ENCODE measurements around the gene ATP6V0A1.
A peak's percentile ranks its signal among the peaks of the same experiment; 100 is the strongest.
"Not testable (repeated sequence)": the region's sequence is repeated elsewhere in the genome, so short reads cannot be mapped to it uniquely, and the experiment has no call there.

Gene ATP6V0A1

DNA sequence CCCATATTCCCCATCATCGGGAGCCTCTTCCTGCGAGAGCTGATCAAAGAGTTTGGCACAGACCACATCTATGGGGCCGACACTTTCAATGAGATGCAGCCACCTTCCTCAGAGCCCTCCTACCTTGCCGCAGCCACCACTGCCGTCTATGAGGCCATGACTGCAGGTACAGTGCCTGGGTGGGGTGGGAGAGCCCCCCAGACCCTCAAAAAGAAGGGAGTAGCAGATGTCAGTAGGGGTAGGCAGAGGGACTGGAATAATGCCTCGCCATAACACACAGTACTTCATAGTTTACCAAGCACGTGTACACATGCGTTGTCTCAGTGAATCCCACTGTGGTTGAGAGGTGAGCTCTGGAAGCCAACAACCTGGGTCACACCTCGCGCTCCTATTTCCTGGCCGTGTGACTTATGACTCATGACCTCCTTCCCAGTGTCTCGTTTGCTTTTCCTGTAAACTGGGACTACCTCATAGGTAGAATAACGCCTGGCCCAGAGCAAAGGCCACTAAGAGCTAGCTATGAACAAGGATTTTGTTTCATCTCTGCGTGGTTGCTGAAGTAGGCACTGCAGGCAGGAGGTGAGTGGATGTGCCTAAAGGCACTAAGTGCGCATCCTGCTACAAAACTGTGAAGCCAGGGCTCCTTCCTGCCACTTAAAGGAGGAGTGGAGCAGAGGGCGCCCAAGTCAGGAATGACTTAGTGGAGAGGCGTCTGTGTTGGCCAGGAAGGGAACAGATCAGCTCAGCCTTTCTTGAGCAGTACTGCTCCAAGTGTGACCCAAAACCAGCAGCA, 82.6 kb downstream of the ATP6V0A1 start:
- no peak for DNase-seq (ENCODE audit: low read depth)

DNA sequence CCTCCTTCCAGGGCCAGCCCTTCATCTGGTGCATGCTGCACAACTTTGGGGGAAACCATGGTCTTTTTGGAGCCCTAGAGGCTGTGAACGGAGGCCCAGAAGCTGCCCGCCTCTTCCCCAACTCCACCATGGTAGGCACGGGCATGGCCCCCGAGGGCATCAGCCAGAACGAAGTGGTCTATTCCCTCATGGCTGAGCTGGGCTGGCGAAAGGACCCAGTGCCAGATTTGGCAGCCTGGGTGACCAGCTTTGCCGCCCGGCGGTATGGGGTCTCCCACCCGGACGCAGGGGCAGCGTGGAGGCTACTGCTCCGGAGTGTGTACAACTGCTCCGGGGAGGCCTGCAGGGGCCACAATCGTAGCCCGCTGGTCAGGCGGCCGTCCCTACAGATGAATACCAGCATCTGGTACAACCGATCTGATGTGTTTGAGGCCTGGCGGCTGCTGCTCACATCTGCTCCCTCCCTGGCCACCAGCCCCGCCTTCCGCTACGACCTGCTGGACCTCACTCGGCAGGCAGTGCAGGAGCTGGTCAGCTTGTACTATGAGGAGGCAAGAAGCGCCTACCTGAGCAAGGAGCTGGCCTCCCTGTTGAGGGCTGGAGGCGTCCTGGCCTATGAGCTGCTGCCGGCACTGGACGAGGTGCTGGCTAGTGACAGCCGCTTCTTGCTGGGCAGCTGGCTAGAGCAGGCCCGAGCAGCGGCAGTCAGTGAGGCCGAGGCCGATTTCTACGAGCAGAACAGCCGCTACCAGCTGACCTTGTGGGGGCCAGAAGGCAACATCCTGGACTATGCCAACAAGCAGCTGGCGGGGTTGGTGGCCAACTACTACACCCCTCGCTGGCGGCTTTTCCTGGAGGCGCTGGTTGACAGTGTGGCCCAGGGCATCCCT, 84.8 kb downstream of the ATP6V0A1 start:
- no peak for DNase-seq (ENCODE audit: low read depth)

DNA sequence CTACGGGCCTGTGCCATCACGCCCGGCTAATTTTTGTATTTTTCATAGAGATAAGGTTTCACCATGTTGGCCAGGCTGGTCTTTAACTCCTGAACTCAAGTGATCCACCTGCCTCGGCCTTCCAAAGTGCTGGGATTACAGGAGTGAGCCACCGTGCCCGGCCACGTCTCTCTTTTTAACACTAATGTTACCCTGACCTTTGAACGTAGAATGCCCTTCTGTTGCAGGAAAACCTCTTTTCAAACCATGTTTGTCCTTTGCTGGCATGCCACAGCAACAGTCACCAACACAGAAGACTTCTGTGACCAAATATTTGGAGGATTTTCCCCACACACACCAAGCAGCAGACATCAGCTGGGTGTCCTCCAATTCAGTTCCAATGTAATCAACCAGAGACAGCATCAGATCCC, 86.2 kb downstream of the ATP6V0A1 start:
- no peak for DNase-seq (ENCODE audit: low read depth)

DNA sequence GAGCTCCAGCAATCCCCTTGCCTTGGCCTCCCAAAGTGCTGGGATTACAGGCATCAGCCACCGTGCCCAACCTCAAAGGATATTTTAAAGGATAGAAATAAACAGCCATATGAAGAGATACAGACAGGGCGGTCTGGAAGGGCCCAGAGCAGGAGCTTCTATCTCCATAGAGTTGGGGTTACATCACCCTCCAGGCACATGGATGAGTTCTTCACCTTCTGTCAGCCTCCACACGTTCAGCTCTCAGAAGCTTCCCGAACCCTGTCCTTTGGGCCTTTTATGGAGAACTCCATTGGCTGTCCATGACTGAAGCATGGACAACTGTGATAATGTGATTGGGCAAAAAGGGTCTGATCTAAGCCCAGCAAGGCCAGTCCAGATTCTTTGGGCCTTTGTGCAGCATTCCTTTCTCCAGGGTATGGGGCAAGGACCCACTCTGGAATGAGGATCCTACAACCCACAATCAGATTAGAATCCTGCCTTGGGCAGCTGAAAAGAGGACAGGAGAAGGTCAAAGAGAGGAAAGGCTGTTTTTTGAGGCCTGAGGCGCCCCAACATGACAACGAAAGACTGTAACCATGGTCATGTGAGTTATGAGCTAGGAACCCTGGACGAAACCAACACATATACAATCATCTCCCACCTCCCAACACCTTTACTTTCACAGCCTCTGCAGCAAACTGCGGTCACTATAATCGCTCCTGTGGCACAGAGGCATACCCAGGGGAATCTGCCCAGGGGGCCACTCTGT, 87.3 kb downstream of the ATP6V0A1 start:
- not testable (repeated sequence) for DNase-seq (ENCODE audit: low read depth)

DNA sequence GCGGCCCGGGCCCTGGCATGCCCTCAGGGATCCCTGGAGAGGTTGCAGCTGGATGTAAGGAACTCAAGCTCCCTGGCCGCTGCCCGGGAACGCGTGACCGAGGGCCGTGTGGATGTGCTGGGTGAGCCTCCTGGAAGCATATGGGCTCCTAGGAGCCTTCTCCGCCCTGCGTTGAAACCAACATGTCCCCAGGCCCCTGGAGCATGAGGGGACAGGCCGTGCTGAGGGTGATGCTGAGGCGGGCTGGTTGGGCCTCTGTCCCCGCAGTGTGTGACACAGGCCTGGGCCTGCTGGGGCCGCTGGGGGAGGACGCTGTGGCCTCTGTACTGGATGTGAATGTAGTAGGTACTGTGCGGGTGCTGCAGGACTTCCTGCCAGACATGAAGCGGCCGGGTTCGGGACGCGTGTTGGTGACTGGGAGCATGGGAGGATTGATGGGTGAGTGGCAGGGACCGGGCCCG, 88.4 kb downstream of the ATP6V0A1 start:
- no peak for DNase-seq (ENCODE audit: low read depth)

DNA sequence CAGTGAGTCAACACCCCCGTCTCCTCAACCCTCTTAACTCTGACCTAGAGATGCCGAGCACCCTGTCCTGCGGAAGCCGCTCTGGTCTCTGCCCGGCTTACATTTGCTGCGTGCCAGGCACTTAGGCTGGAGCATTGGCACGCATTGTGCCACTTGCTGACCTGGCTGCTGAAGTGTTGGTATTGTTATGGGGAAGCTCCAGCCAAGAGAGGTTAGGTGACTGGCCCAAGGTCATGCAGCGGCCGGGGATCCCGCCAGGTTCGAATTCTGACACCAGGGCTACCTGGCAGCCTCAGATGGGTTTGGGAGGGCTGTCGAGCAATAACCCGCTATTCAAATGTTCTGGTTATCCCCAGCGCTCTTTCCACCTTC, 89.0 kb downstream of the ATP6V0A1 start:
- no peak for DNase-seq (ENCODE audit: low read depth)

DNA sequence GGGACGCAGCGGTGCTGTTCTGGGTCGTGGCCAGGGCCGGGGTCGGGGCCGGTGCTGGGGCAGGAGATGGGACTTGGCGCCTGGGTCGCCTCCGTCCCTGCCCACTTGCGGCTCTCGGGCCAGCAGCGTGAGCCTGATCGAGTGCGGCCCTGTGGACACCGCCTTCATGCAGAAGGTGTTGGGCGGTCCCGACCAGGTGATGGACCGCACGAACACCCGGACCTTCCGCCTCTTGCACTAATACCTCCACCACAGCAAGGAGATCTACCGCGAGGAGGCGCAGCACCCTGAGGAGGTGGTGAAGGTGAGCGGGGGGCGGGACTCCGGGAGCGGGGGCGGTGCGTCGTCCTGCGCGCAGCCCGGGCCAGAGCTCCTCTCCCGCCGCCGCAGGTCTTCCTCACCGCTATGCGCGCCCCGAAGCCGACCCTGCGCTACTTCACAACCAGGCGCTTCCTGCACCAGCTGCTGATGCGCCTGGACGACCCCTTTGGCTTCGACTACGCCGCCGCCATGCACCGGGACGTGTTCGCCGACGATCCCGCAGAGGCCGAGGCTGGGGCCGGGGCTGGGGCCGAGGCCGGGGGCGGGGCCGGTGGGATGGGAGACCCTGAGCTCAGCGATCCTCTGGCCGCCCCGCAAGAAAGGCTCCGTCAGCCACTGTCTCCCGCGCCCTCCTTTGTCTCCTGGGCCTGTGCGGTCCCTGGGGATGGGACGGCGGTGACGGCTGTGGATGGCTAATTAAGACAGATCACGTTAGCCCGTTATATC, 89.6 kb downstream of the ATP6V0A1 start:
- peak; percentile 74 for DNase-seq (ENCODE audit: low read depth)

DNA sequence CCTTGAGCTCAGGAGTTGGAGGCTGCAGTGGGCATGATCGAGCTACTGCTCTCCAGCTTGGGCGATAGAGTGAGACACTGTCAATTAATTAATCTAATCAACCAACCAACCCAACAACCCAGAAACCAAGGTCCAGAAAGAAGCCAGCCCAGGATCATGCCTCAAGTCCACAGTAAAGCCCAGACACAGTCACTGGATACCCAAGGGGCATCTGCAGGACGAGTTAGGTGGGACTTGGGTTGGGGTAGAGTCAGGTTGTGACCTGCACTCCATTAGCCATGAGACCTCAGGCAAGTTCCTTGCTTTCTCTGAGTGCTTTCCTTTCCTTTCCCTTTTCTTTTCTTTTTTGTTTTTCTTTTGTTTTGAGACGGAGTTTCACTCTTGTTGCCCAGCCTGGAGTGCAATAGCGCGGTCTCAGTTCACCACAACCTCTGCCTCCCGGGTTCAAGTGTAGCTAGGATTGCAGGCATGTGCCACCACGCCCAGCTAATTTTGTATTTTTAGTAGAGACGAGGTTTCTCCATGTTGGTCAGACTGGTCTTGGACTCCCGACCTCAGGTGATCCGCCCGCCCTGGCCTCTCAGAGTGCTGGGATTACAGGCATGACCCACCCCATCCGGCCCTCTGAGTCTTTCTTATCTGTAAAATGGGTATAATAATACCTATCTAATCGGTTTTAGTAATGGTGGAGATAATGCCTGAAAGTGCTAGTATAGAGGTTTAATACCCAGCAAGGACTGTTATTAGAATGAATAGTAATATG, 90.5 kb downstream of the ATP6V0A1 start:
- no peak for DNase-seq (ENCODE audit: low read depth)

DNA sequence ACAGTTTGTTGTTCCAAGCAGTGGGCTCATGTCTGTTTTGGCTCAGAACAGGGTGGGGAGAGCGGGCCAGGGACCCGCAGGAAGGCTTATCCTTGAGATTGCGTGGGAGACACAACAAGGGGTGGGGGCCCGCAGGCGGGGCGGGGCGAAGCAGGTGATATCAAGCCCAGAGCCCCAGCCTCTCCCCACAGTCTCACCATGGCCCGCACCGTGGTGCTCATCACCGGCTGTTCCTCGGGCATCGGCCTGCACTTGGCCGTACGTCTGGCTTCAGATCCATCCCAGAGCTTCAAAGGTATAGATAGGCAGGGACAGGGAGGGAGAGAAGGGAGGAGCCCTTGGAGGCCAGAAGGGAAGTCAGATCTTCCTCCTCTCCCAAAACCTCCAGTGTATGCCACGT, 94.1 kb downstream of the ATP6V0A1 start, which contains the start of gene HSD17B1:
HSD17B1 (plus strand) TSS at position 188 of the 400 bp plus-strand sequence; CDS start at position 199, 11 bp downstream.
- DNase-seq (ENCODE audit: low read depth): not testable (repeated sequence)

DNA sequence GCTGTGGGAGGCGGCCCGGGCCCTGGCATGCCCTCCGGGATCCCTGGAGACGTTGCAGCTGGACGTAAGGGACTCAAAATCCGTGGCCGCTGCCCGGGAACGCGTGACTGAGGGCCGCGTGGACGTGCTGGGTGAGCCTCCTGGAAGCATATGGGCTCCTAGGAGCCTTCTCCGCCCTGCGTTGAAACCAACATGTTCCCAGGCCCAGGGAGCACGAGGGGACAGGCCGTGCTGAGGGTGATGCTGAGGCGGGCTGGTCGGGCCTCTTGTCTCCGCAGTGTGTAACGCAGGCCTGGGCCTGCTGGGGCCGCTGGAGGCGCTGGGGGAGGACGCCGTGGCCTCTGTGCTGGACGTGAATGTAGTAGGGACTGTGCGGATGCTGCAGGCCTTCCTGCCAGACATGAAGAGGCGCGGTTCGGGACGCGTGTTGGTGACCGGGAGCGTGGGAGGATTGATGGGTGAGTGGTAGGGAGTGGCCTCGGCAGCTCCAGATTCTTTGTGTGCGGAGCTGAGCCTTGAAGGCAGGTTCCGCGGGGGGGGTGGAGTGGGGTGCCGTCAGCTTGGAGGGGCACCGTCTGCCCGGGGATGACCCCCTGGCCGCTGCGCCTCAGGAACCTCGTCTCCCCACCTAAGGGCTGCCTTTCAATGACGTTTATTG, 94.6 kb downstream of the ATP6V0A1 start:
- DNase-seq (ENCODE audit: low read depth): no peak

DNA sequence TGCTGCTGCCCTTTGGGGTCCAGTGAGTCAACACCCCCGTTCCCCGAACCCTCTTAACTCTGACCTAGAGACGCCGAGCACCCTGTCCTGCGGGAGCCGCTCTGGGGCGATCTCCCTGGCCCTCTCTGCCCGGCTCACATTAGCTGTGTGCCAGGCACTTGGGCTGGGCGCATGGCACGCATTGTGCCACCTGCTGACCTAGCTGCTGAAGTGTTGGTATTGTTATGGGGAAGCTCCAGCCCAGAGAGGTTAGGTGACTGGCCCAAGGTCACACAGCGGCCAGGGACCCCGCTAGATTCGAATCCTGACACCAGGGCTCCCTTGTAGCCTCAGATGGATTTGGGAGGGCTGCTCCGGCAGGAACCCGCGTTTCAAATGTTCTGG, 95.2 kb downstream of the ATP6V0A1 start:
- DNase-seq (ENCODE audit: low read depth): no peak

DNA sequence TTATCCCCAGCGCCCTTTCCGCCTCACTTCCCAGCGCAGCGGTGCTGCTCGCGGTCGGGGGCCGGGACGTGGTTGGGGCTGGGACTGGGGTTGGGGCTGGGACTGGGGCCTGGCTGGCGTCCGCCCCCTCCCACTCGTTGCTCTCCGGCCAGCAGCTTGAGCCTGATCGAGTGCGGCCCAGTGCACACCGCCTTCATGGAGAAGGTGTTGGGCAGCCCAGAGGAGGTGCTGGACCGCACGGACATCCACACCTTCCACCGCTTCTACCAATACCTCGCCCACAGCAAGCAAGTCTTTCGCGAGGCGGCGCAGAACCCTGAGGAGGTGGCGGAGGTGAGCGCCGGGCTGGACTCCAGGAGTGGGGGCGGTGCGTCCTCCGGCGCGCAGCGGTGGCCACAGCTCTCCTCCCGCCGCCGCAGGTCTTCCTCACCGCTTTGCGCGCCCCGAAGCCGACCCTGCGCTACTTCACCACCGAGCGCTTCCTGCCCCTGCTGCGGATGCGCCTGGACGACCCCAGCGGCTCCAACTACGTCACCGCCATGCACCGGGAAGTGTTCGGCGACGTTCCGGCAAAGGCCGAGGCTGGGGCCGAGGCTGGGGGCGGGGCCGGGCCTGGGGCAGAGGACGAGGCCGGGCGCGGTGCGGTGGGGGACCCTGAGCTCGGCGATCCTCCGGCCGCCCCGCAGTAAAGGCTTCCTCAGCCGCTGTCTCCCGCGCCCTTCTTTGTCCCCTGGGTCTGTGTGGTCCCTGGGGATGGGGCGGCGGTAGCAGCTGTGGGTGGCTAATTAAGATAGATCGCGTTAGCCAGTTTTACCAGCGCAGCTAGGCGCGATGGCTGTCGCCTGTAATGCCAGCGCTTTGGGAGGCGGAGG, 95.8 kb downstream of the ATP6V0A1 start:
- peak; percentile 80 for DNase-seq (ENCODE audit: low read depth)

DNA sequence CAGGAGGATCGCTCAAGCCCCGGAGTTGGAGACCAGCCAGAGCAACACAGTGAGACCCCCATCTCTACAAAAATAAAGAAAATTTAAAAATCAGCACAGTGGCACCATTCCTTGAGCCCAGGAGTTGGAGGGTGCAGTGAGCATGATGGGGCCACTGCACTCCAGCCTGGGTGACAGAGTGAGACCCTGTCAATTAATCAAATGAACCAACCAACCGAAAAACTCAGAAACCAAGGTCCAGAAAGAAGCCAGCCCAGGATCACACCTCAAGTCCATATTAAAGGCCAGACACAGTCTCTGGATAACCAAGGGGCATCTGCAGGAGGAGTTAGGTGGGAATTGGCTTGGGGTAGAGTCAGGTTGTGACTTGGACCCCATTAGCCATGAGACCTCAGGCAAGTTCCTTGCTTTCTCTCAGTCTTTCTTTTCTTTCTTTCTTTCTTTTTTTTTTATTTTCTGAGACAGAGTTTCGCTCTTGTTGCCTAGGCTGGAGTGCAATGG, 96.5 kb downstream of the ATP6V0A1 start:
- no peak for DNase-seq (ENCODE audit: low read depth)

DNA sequence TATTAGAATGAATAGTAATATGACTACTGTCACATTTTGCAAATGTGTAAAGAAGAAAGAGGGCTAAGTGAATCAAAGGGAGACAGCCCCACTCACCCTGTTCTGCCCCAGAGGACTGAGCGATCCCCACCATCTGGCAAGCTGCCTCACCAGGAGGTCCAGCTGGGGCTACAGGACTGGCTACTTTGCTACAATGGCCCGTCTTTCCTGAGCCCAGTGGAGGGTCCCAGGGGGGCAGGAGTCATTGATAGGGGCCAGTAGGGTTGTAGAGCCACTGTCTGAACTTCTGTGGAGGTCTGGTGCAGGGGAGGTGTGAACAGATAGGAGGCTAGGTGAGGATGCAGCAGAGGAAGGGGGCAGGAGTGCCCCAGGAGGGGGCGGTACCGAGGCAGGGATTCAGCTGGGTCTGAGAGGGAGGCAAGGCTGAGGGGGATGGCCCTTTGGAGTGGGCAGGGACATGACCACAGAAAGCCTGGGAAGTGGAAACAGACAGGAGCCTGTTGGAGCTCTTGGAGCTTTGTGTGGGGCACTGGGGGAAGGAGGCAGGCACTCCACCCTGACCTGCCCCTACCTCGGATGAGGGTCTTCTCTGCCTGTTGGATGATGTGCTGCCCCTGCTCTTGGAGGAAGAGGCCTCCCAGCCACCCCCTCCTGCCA, 97.4 kb downstream of the ATP6V0A1 start:
- DNase-seq (ENCODE audit: low read depth): not testable (repeated sequence)

DNA sequence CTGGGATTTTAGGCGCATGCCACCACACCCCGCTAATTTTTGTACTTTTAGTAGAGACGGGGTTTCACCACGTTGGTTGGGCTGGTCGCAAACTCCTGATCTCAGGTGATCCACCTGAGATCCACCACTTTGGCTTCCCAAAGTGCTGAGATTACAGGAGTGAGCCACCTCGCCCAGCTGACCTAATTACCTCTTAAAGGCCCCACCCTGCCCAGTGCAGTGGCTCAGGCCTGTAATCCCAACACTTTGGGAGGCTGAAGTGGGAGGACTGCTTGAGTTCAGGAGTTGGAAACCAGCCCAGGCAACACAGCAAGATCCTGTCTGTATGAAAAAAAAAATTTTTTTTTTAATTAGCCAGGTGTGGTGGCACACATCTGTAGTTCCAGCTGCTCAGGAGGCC, 100.4 kb downstream of the ATP6V0A1 start:
- no peak for DNase-seq (ENCODE audit: low read depth)

DNA sequence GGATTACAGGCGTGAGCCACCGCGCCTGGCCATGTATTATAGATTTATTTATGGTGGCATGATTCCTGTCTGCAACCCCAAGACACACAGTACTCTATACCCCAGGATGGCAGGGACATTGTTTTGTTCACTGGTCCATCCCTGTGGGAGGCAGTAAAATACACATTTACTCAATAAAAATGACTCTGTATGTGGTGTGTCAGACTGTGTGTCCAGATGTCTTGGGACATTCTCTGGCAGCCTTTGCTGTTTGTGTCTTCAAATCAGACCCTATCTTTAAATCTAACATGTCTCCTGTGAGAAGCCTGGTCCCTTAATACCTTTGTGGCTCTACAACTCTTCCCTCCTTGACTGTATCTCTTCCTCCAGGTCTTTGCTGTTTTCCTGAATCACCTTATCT, 101.6 kb downstream of the ATP6V0A1 start:
- no peak for DNase-seq (ENCODE audit: low read depth)

DNA sequence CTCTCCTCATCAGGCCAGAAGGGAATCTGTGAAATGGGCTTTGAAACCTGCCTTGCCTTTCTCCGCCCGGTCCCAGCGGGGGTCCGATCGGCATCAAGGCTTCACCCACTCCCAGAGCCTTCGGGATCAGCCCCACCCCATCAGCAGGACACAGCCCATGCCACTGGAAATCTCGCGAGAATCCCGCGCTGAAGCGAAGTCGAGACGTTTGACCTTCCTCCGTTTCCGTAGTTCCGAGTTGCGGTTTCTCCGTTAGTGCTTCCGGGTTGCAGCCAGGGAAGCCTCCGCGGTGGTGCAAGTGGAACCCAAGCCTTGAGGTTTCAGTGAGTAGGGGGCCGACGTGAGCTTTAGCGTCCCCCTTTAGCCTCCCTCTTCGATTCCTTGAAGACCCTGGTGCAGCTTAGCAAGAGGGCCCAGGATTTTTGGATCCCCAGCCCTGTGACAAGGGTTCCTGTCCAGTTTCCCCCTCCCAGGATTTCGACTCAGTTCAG, 103.3 kb downstream of the ATP6V0A1 start, which contains the start of gene COASY:
COASY (plus strand) TSS at position 252 of the 491 bp plus-strand sequence. CDS start 475 bp downstream, outside the sequence.
- DNase-seq (ENCODE audit: low read depth): peak; percentile 89

Data from activated T-cell treated with anti-CD3 and anti-CD28 coated beads for 48 hours (primary cell).